ENCODE data around the gene ITGAD. TPM values are rescaled to one million over a fixed set of nuclear protein-coding genes. Genes with fewer than 3 reads are reported as not detected.

ITGAD gene
- total and polyA plus RNA-seq, 2 donors = 0.28 to 0.78 TPM

GRCh38 chr16:31354394-31355291, 38.5 kb upstream of the ITGAD start, which contains the start of gene ITGAX:
Gene ITGAX (plus strand): TSS chr16:31355176. CDS start chr16:31355255, 79 bp downstream.
- DNase-seq (ENCODE audit: low read depth in 6 of 9, low spot score in 9 of 9) = peak in 2 of 9 donors; percentile 33 to 52
- H3K4me1 ChIP-seq (ENCODE audit: control insufficient read depth in 2 of 2, insufficient read depth in 2 of 2, low read length in 2 of 2) = peaks cover 0 to 12% of the 10 kb centered on the region in 2 donors
- H3K4me3 ChIP-seq (ENCODE audit: low read length in 2 of 2) = no peak within 1 kb of the TSS
- no peaks in the 10 kb centered on the region for H3K27me3 ChIP-seq (ENCODE audit: control insufficient read depth in 2 of 2, insufficient read depth in 1 of 2, low read length in 1 of 2)
- 44% methylated on average over 10 of the region's 10 CpGs for WGBS
- H3K27ac ChIP-seq (ENCODE audit: low read depth in 1 of 2, low read length in 1 of 2) = peak within 1 kb of the TSS in 1 of 2 donors; percentile 11
- H3K9me3 ChIP-seq (ENCODE audit: control insufficient read depth in 2 of 2, insufficient read depth in 1 of 2, low read length in 1 of 2) = no peaks in the 10 kb centered on the region
- no peaks in the 10 kb centered on the region for H3K36me3 ChIP-seq (ENCODE audit: control insufficient read depth in 2 of 2, insufficient read depth in 2 of 2, low read length in 1 of 2)

GRCh38 chr16:31355431-31356100, 37.6 kb upstream of the ITGAD start:
- no peak overlapping the region for H3K4me3 ChIP-seq (ENCODE audit: low read length in 2 of 2)
- H3K36me3 ChIP-seq (ENCODE audit: control insufficient read depth in 2 of 2, insufficient read depth in 2 of 2, low read length in 1 of 2) = no peaks in the 10 kb centered on the region
- H3K27me3 ChIP-seq (ENCODE audit: control insufficient read depth in 2 of 2, insufficient read depth in 1 of 2, low read length in 1 of 2) = no peaks in the 10 kb centered on the region
- peaks cover 0 to 12% of the 10 kb centered on the region in 2 donors for H3K4me1 ChIP-seq (ENCODE audit: control insufficient read depth in 2 of 2, insufficient read depth in 2 of 2, low read length in 2 of 2)
- WGBS = 89% methylated on average over 14 of the region's 14 CpGs
- H3K27ac ChIP-seq (ENCODE audit: low read depth in 1 of 2, low read length in 1 of 2) = no peak overlapping the region
- H3K9me3 ChIP-seq (ENCODE audit: control insufficient read depth in 2 of 2, insufficient read depth in 1 of 2, low read length in 1 of 2) = no peaks in the 10 kb centered on the region
- DNase-seq (ENCODE audit: low read depth in 6 of 9, low spot score in 9 of 9) = no peak

GRCh38 chr16:31356566-31357323, 36.4 kb upstream of the ITGAD start:
- Histone ChIP-seq H3K27ac (ENCODE audit: low read depth in 1 of 2, low read length in 1 of 2) (no peak overlapping the region), H3K27me3 (ENCODE audit: control insufficient read depth in 2 of 2, insufficient read depth in 1 of 2, low read length in 1 of 2) (no peaks in the 10 kb centered on the region), H3K36me3 (ENCODE audit: control insufficient read depth in 2 of 2, insufficient read depth in 2 of 2, low read length in 1 of 2) (no peaks in the 10 kb centered on the region), H3K9me3 (ENCODE audit: control insufficient read depth in 2 of 2, insufficient read depth in 1 of 2, low read length in 1 of 2) (no peaks in the 10 kb centered on the region), H3K4me3 (ENCODE audit: low read length in 2 of 2) (no peak overlapping the region), H3K4me1 (ENCODE audit: control insufficient read depth in 2 of 2, insufficient read depth in 2 of 2, low read length in 2 of 2) (peaks cover 0 to 12% of the 10 kb centered on the region in 2 donors)
- DNase-seq (ENCODE audit: low read depth in 6 of 9, low spot score in 9 of 9) = no peak
- 68% methylated on average over 28 of the region's 28 CpGs for WGBS

GRCh38 chr16:31357324-31358109, 35.6 kb upstream of the ITGAD start:
- peak in 1 of 9 donors; percentile 32 for DNase-seq (ENCODE audit: low read depth in 6 of 9, low spot score in 9 of 9)
- H3K4me3 ChIP-seq (ENCODE audit: low read length in 2 of 2) = no peak overlapping the region
- no peaks in the 10 kb centered on the region for H3K27me3 ChIP-seq (ENCODE audit: control insufficient read depth in 2 of 2, insufficient read depth in 1 of 2, low read length in 1 of 2)
- no peak overlapping the region for H3K27ac ChIP-seq (ENCODE audit: low read depth in 1 of 2, low read length in 1 of 2)
- no peaks in the 10 kb centered on the region for H3K9me3 ChIP-seq (ENCODE audit: control insufficient read depth in 2 of 2, insufficient read depth in 1 of 2, low read length in 1 of 2)
- H3K36me3 ChIP-seq (ENCODE audit: control insufficient read depth in 2 of 2, insufficient read depth in 2 of 2, low read length in 1 of 2) = no peaks in the 10 kb centered on the region
- peaks cover 0 to 12% of the 10 kb centered on the region in 2 donors for H3K4me1 ChIP-seq (ENCODE audit: control insufficient read depth in 2 of 2, insufficient read depth in 2 of 2, low read length in 2 of 2)
- 76% methylated on average over 18 of the region's 18 CpGs for WGBS

- WGBS = 94% methylated on average over 7 of the region's 7 CpGs
- Histone ChIP-seq H3K36me3 (ENCODE audit: control insufficient read depth in 2 of 2, insufficient read depth in 2 of 2, low read length in 1 of 2) (no peaks in the 10 kb centered on the region), H3K4me1 (ENCODE audit: control insufficient read depth in 2 of 2, insufficient read depth in 2 of 2, low read length in 2 of 2) (peaks cover 0 to 4% of the 10 kb centered on the region in 2 donors), H3K27ac (ENCODE audit: low read depth in 1 of 2, low read length in 1 of 2) (no peak overlapping the region), H3K27me3 (ENCODE audit: control insufficient read depth in 2 of 2, insufficient read depth in 1 of 2, low read length in 1 of 2) (no peaks in the 10 kb centered on the region), H3K9me3 (ENCODE audit: control insufficient read depth in 2 of 2, insufficient read depth in 1 of 2, low read length in 1 of 2) (no peaks in the 10 kb centered on the region), H3K4me3 (ENCODE audit: low read length in 2 of 2) (no peak overlapping the region)
- no peak for DNase-seq (ENCODE audit: low read depth in 6 of 9, low spot score in 9 of 9)
These were observed 32.9 kb upstream of the ITGAD start for GRCh38 chr16:31360251-31360650.

- Histone ChIP-seq H3K27ac (ENCODE audit: low read depth in 1 of 2, low read length in 1 of 2) (no peak overlapping the region), H3K9me3 (ENCODE audit: control insufficient read depth in 2 of 2, insufficient read depth in 1 of 2, low read length in 1 of 2) (no peaks in the 10 kb centered on the region), H3K27me3 (ENCODE audit: control insufficient read depth in 2 of 2, insufficient read depth in 1 of 2, low read length in 1 of 2) (no peaks in the 10 kb centered on the region), H3K36me3 (ENCODE audit: control insufficient read depth in 2 of 2, insufficient read depth in 2 of 2, low read length in 1 of 2) (no peaks in the 10 kb centered on the region), H3K4me3 (ENCODE audit: low read length in 2 of 2) (no peak overlapping the region), H3K4me1 (ENCODE audit: control insufficient read depth in 2 of 2, insufficient read depth in 2 of 2, low read length in 2 of 2) (peaks cover 0 to 4% of the 10 kb centered on the region in 2 donors)
- no peak for DNase-seq (ENCODE audit: low read depth in 6 of 9, low spot score in 9 of 9)
- 96% methylated on average over 28 of the region's 28 CpGs for WGBS
These were observed 31.7 kb upstream of the ITGAD start for GRCh38 chr16:31361201-31362110.

GRCh38 chr16:31362476-31363405, 30.4 kb upstream of the ITGAD start:
- H3K27me3 ChIP-seq (ENCODE audit: control insufficient read depth in 2 of 2, insufficient read depth in 1 of 2, low read length in 1 of 2) = no peaks in the 10 kb centered on the region
- H3K9me3 ChIP-seq (ENCODE audit: control insufficient read depth in 2 of 2, insufficient read depth in 1 of 2, low read length in 1 of 2) = no peaks in the 10 kb centered on the region
- H3K4me1 ChIP-seq (ENCODE audit: control insufficient read depth in 2 of 2, insufficient read depth in 2 of 2, low read length in 2 of 2) = peaks cover 0 to 4% of the 10 kb centered on the region in 2 donors
- no peak for DNase-seq (ENCODE audit: low read depth in 6 of 9, low spot score in 9 of 9)
- no peaks in the 10 kb centered on the region for H3K36me3 ChIP-seq (ENCODE audit: control insufficient read depth in 2 of 2, insufficient read depth in 2 of 2, low read length in 1 of 2)
- 95% methylated on average over 26 of the region's 26 CpGs for WGBS
- H3K4me3 ChIP-seq (ENCODE audit: low read length in 2 of 2) = no peak overlapping the region
- no peak overlapping the region for H3K27ac ChIP-seq (ENCODE audit: low read depth in 1 of 2, low read length in 1 of 2)

Data from thymus (tissue), 11 donors.